RWPE2 (cell line): Measurements from ENCODE around the gene BEX1.

Experiments used
- ATAC-seq: fragments of 200-7000 bp; cut with Tn5 transposase; 3 replicates; pipeline ENCODE4 v1.9.1; 2021; ENCODE audit warnings: low read depth
- DNase-seq: peaks from one replicate; pipeline ENCODE4 v3.0.0-alpha.2; 2020; ENCODE audit warnings: low spot score
- H3K27ac ChIP-seq: fragments of 450-650 bp; 2 replicates; pipeline ENCODE4 v1.5.1; 2017; ENCODE audit warnings: mild to moderate bottlenecking; ENCODE audit not compliant: poor library complexity, severe bottlenecking
- H3K27me3 ChIP-seq: fragments of 250-450 bp; sonication (Bioruptor Pico); 2 replicates; pipeline ENCODE4 v1.5.1; 2021; ENCODE audit warnings: mild to moderate bottlenecking, moderate library complexity; ENCODE audit not compliant: insufficient read depth, poor library complexity, severe bottlenecking
- H3K36me3 ChIP-seq: fragments of 250-450 bp; sonication (Bioruptor Pico); 2 replicates; pipeline ENCODE4 v1.5.1; 2020; ENCODE audit warnings: low read depth, mild to moderate bottlenecking, moderate library complexity
- H3K4me1 ChIP-seq: fragments of 250-450 bp; sonication (Bioruptor Pico); 2 replicates; pipeline ENCODE4 v1.5.1; 2021; ENCODE audit warnings: mild to moderate bottlenecking, moderate library complexity; ENCODE audit not compliant: insufficient read depth, poor library complexity, severe bottlenecking
- H3K4me3 ChIP-seq: fragments of 250-450 bp; sonication (Bioruptor Pico); 2 replicates; pipeline ENCODE4 v1.5.1; 2021; ENCODE audit warnings: mild to moderate bottlenecking, moderate library complexity; ENCODE audit not compliant: severe bottlenecking
- H3K9me3 ChIP-seq: fragments of 250-450 bp; sonication (Bioruptor Pico); 2 replicates; pipeline ENCODE4 v1.5.1; 2021; ENCODE audit warnings: mild to moderate bottlenecking, moderate library complexity; ENCODE audit not compliant: severe bottlenecking
- TF ChIP-seq, protein P1 (sequence below): fragments of 450-650 bp; IDR thresholded peaks from one replicate; pipeline ENCODE4 v1.5.1; 2017; ENCODE audit warnings: mild to moderate bottlenecking, moderate library complexity; ENCODE audit not compliant: poor library complexity, severe bottlenecking

BEX1 gene

DNA sequence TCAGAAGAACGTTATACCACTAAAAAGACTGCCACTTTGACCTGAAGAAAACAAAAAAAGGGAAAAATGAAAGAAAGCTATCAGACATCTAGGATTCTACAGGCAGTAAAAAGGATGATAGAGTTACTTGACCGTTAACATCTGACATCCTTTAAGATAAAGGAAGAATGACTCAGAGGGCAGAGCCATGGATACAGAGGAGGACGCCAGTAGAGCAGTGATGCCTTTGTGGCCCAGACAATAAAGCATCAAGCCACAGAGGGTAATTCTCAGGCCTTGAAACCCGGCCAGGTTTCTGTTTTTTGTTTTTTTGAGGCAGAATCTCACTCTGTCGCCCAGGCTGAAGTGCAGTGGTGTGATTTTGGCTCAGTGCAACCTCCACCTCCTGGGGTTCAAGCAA is 9.5 kb upstream of the BEX1 start:
- Histone ChIP-seq H3K4me3 (no peak overlapping the region), H3K9me3 (no peaks in the 10 kb centered on the region), H3K36me3 (no peaks in the 10 kb centered on the region), H3K4me1 (no peaks in the 10 kb centered on the region), H3K27ac (no peak overlapping the region), H3K27me3 (no peaks in the 10 kb centered on the region)
- ATAC-seq: no peak
- TF ChIP-seq, protein P1, sequence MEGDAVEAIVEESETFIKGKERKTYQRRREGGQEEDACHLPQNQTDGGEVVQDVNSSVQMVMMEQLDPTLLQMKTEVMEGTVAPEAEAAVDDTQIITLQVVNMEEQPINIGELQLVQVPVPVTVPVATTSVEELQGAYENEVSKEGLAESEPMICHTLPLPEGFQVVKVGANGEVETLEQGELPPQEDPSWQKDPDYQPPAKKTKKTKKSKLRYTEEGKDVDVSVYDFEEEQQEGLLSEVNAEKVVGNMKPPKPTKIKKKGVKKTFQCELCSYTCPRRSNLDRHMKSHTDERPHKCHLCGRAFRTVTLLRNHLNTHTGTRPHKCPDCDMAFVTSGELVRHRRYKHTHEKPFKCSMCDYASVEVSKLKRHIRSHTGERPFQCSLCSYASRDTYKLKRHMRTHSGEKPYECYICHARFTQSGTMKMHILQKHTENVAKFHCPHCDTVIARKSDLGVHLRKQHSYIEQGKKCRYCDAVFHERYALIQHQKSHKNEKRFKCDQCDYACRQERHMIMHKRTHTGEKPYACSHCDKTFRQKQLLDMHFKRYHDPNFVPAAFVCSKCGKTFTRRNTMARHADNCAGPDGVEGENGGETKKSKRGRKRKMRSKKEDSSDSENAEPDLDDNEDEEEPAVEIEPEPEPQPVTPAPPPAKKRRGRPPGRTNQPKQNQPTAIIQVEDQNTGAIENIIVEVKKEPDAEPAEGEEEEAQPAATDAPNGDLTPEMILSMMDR: no peak
- DNase-seq: no peak

DNA sequence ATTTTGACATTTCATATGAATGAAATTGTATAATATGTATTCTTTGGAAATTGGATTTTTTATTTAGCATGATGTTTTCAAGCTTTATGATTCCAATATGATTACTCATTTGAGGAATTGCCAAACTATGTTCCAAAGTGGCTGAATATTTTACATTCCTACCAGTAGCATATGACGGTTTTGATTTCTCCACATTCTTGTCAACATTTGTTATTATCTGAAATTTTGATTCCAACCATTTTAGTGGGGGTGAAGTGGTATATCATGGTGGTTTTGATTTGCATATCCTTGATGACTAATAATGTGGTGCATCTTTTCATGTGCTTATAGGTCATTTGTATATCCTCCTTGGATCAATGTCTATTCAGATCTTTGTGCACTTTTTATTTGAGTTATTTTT is 2.6 kb upstream of the BEX1 start:
- DNase-seq (no peak), ATAC-seq (peak; percentile 32; the same call in 1 of the 3 replicates)
- H3K4me3 ChIP-seq: no peak overlapping the region
- H3K9me3 ChIP-seq: no peaks in the 10 kb centered on the region
- no peaks in the 10 kb centered on the region for H3K27me3 ChIP-seq
- H3K27ac ChIP-seq: no peak overlapping the region
- TF ChIP-seq, protein P1: no peak
- no peaks in the 10 kb centered on the region for H3K36me3 ChIP-seq
- H3K4me1 ChIP-seq: no peaks in the 10 kb centered on the region

DNA sequence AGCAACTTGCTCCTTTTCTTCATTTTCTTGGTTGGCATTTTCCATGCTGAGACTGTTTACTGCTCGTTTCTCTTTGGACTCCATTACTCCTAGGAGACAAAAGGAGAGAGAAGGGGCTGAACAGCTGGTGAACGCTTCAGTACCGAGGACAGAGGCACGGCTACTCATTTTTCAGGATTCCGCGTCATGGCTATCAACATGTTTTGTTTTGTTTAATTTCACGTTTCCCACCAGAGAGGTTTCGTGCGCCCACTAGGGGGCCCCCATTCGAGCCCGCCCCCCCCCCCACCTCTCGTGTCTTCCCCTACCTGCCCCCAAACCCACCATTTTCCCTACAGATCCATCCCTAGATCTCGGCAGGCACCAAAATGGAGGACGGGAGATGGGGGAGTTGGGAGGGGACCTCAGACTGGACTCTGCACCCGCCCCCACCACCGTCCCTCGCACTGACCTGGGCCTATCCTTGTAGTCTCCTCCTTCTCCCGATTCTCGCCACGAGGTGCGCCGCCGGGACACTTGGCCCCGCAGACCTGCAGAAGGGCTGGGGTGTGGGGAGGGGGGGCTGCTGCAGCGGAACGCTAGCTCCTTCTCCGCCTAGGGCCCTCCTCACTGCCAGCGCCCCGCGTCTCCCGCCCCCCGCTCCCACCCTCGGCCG is 653 bp downstream of the BEX1 start:
- no peaks in the 10 kb centered on the region for H3K9me3 ChIP-seq
- ATAC-seq: peak; percentile 67
- TF ChIP-seq, protein P1: peak; percentile 16
- H3K4me3 ChIP-seq: peak overlapping the region; percentile 29
- no peak overlapping the region for H3K27ac ChIP-seq
- no peak for DNase-seq
- H3K4me1 ChIP-seq: no peaks in the 10 kb centered on the region
- no peaks in the 10 kb centered on the region for H3K36me3 ChIP-seq
- no peaks in the 10 kb centered on the region for H3K27me3 ChIP-seq

DNA sequence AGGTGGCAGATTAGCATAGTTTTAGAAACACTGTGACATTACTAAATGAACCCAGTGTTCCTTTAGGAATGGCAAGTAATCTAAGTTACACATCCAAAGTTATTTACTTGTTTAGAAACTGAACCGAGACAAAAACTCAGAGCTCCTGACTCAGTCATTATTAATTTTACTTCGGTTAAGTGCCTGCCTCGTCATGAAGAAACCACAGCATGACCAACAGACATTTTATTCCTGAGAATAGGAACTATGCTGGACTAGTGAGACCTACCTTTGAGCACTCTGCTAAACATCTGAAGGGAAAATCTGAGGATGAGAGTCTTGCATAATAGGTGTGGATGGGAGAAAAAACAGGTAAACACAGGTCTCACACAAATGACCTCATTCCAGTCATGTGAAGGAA is 2.5 kb downstream of the BEX1 start:
- Histone ChIP-seq H3K27ac (no peak overlapping the region), H3K9me3 (no peaks in the 10 kb centered on the region), H3K36me3 (no peaks in the 10 kb centered on the region), H3K4me1 (no peaks in the 10 kb centered on the region), H3K4me3 (no peak overlapping the region), H3K27me3 (no peaks in the 10 kb centered on the region)
- ATAC-seq (no peak), DNase-seq (no peak)
- TF ChIP-seq, protein P1: no peak

DNA sequence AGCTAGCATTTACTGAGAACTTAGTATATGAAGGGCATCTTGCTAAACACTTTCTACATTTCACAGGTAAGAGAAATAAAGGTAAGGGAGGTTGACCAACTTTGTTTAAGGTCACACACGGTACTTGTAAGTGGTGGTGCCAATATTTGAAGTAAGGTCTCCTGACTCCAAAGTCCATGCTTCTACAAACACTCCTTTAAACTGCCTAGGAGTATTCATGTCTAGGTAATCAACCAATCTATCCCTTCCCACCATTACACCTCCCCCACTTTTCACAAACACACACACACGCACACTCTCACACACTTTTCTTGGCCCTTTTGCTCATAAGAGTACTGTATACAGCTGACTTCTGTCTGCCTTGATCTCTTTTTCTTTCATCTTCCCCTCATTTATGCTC is 7.1 kb downstream of the BEX1 start:
- Histone ChIP-seq H3K4me3 (no peak overlapping the region), H3K9me3 (no peaks in the 10 kb centered on the region), H3K36me3 (no peaks in the 10 kb centered on the region), H3K4me1 (no peaks in the 10 kb centered on the region), H3K27ac (no peak overlapping the region), H3K27me3 (no peaks in the 10 kb centered on the region)
- no peak for ATAC-seq
- TF ChIP-seq, protein P1: no peak
- DNase-seq: no peak
